ENCODE data around the gene TSHZ2. TPM values are rescaled to one million over a fixed set of nuclear protein-coding genes. Genes with fewer than 3 reads are reported as not detected.

The TSHZ2 gene
- total and polyA plus RNA-seq, 2 experiments from 2014 or later, result 1.1 to 5.2 TPM

- TF ChIP-seq EZH2phosphoT487 (IDR thresholded peaks at IDR 0.05; ENCODE audit: low read depth, severe bottlenecking, unreplicated experiment) (no peak), EZH2 (IDR thresholded peaks at IDR 0.05; ENCODE audit: borderline replicate concordance) (no peak), CTCF (IDR thresholded peaks at IDR 0.05; ENCODE audit: poor library complexity) (no peak)
- Histone ChIP-seq H3K4me1 (ENCODE audit: insufficient read depth) (no peaks in the 10 kb centered on the region), H3K9me3 (ENCODE audit: low read depth) (no peaks in the 10 kb centered on the region), H3K9me2 (replicated peaks; ENCODE audit: insufficient read depth) (no peaks in the 10 kb centered on the region), H2AFZ (peak overlapping the region; percentile 27), H3K27me3 (no peaks in the 10 kb centered on the region), H3K27ac (peak overlapping the region; percentile 72), H3K4me3 (no peak overlapping the region), H3K79me2 (no peaks in the 10 kb centered on the region), H3K4me2 (peak overlapping the region; percentile 50), H3K36me3 (replicated peaks; ENCODE audit: insufficient read depth, low read depth) (no peaks in the 10 kb centered on the region), H4K20me1 (ENCODE audit: insufficient read depth, poor library complexity, severe bottlenecking) (no peaks in the 10 kb centered on the region)
- 60% methylated on average over 1 of the region's 1 CpG for WGBS (ENCODE audit: low lambda C conversion rate, missing lambda C conversion rate)
- no peak for DNase-seq (ENCODE audit: low spot score)
Observed at GRCh38 chr20:53329781-53330180, 357.6 kb downstream of the TSHZ2 start.

GRCh38 chr20:53330601-53331140 is 358.5 kb downstream of the TSHZ2 start:
- Histone ChIP-seq H3K4me1 (ENCODE audit: insufficient read depth) (no peaks in the 10 kb centered on the region), H3K27ac (peak overlapping the region; percentile 72), H3K27me3 (no peaks in the 10 kb centered on the region), H3K9me2 (replicated peaks; ENCODE audit: insufficient read depth) (no peaks in the 10 kb centered on the region), H3K4me2 (no peak overlapping the region), H2AFZ (no peak overlapping the region), H3K79me2 (no peaks in the 10 kb centered on the region), H3K4me3 (no peak overlapping the region), H3K36me3 (replicated peaks; ENCODE audit: insufficient read depth, low read depth) (no peaks in the 10 kb centered on the region), H3K9me3 (ENCODE audit: low read depth) (no peaks in the 10 kb centered on the region), H4K20me1 (ENCODE audit: insufficient read depth, poor library complexity, severe bottlenecking) (no peaks in the 10 kb centered on the region)
- no peak for DNase-seq (ENCODE audit: low spot score)
- TF ChIP-seq CTCF (IDR thresholded peaks at IDR 0.05; ENCODE audit: poor library complexity), result no peak
- 65% methylated on average over 6 of the region's 6 CpGs for WGBS (ENCODE audit: low lambda C conversion rate, missing lambda C conversion rate)

GRCh38 chr20:53331151-53331973 is 359.2 kb downstream of the TSHZ2 start:
- H3K4me1 ChIP-seq (ENCODE audit: insufficient read depth), result no peaks in the 10 kb centered on the region
- DNase-seq (ENCODE audit: low spot score), result peak; percentile 23
- peak overlapping the region; percentile 35 for H3K27ac ChIP-seq
- no peak overlapping the region for H3K4me2 ChIP-seq
- H3K36me3 ChIP-seq (replicated peaks; ENCODE audit: insufficient read depth, low read depth), result no peaks in the 10 kb centered on the region
- no peaks in the 10 kb centered on the region for H3K9me3 ChIP-seq (ENCODE audit: low read depth)
- 69% methylated on average over 12 of the region's 12 CpGs for WGBS (ENCODE audit: low lambda C conversion rate, missing lambda C conversion rate)
- no peaks in the 10 kb centered on the region for H3K27me3 ChIP-seq
- H4K20me1 ChIP-seq (ENCODE audit: insufficient read depth, poor library complexity, severe bottlenecking), result no peaks in the 10 kb centered on the region
- no peak overlapping the region for H2AFZ ChIP-seq
- no peak for TF ChIP-seq CTCF (IDR thresholded peaks at IDR 0.05; ENCODE audit: poor library complexity)
- TF ChIP-seq EZH2 (IDR thresholded peaks at IDR 0.05; ENCODE audit: borderline replicate concordance), result no peak
- TF ChIP-seq EZH2phosphoT487 (IDR thresholded peaks at IDR 0.05; ENCODE audit: low read depth, severe bottlenecking, unreplicated experiment), result no peak
- H3K9me2 ChIP-seq (replicated peaks; ENCODE audit: insufficient read depth), result no peaks in the 10 kb centered on the region
- no peak overlapping the region for H3K4me3 ChIP-seq
- H3K79me2 ChIP-seq, result no peaks in the 10 kb centered on the region
